ENCODE data around the gene NUDT3.
"Not testable (repeated sequence)": the region's sequence is repeated elsewhere in the genome, so short reads cannot be mapped to it uniquely, and the experiment has no call there.

DNA sequence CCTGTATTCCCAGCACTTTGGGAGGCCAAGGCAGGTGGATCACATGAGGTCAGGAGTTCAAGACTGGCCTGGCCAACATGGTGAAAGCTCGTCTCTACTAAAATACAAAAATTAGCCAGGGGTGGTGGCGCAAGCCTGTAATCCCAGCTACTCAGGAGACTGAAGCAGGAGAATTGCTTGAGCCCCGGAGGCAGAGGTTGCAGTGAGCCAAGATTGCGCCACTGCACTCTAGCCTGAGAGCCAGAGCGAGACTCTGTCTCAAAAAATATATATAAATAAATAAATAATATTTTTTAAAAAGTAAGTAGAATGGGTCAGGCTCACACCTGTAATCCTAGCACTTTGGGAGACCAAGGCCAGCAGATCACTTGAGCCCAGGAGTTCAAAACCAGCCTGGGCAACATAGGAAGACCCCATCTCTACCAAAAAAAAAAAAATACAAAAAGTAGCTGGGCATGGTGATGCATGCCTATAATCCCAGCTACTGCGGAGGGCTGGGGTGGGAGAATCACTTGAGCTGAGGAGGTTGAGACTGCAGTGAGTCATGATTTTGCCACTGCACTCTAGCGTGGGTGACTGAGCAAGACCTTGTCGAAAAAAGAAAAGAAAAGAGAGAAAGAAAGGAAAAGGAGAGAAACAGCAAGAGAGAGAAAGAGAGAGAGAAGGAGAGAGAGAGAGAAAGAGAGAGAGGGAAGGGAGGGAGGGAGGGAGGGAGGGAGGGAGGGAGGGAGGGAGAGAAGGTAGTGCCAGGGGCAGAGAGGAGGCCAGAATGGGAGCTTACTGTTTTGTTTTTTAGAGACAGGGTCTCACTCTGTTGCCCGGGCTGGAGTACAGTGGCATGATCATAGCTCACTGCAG, 26.5 kb downstream of the NUDT3 start:
- TF ChIP-seq, protein P1, sequence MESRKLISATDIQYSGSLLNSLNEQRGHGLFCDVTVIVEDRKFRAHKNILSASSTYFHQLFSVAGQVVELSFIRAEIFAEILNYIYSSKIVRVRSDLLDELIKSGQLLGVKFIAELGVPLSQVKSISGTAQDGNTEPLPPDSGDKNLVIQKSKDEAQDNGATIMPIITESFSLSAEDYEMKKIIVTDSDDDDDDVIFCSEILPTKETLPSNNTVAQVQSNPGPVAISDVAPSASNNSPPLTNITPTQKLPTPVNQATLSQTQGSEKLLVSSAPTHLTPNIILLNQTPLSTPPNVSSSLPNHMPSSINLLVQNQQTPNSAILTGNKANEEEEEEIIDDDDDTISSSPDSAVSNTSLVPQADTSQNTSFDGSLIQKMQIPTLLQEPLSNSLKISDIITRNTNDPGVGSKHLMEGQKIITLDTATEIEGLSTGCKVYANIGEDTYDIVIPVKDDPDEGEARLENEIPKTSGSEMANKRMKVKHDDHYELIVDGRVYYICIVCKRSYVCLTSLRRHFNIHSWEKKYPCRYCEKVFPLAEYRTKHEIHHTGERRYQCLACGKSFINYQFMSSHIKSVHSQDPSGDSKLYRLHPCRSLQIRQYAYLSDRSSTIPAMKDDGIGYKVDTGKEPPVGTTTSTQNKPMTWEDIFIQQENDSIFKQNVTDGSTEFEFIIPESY (CRISPR knock-in tag; IDR thresholded peaks at IDR 0.05) = not testable (repeated sequence)
- TF ChIP-seq TRIM28 (IDR thresholded peaks at IDR 0.05); POLR2A (conservative IDR thresholded peaks at IDR 0.05); HOXB6 (CRISPR knock-in tag; IDR thresholded peaks at IDR 0.05; ENCODE audit: borderline replicate concordance); ZNF408 (CRISPR knock-in tag; IDR thresholded peaks at IDR 0.05; ENCODE audit: low read depth); EZH2 (IDR thresholded peaks at IDR 0.05; ENCODE audit: borderline replicate concordance, low read depth, low read length); SP1 (CRISPR knock-in tag; IDR thresholded peaks at IDR 0.05); TBP (optimal IDR thresholded peaks at IDR 0.05; ENCODE audit: low read depth, low read length): not testable (repeated sequence)
- TF ChIP-seq, protein P2, sequence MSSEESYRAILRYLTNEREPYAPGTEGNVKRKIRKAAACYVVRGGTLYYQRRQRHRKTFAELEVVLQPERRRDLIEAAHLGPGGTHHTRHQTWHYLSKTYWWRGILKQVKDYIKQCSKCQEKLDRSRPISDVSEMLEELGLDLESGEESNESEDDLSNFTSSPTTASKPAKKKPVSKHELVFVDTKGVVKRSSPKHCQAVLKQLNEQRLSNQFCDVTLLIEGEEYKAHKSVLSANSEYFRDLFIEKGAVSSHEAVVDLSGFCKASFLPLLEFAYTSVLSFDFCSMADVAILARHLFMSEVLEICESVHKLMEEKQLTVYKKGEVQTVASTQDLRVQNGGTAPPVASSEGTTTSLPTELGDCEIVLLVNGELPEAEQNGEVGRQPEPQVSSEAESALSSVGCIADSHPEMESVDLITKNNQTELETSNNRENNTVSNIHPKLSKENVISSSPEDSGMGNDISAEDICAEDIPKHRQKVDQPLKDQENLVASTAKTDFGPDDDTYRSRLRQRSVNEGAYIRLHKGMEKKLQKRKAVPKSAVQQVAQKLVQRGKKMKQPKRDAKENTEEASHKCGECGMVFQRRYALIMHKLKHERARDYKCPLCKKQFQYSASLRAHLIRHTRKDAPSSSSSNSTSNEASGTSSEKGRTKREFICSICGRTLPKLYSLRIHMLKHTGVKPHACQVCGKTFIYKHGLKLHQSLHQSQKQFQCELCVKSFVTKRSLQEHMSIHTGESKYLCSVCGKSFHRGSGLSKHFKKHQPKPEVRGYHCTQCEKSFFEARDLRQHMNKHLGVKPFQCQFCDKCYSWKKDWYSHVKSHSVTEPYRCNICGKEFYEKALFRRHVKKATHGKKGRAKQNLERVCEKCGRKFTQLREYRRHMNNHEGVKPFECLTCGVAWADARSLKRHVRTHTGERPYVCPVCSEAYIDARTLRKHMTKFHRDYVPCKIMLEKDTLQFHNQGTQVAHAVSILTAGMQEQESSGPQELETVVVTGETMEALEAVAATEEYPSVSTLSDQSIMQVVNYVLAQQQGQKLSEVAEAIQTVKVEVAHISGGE (CRISPR knock-in tag; IDR thresholded peaks at IDR 0.05) = not testable (repeated sequence)
- TF ChIP-seq, protein P3, sequence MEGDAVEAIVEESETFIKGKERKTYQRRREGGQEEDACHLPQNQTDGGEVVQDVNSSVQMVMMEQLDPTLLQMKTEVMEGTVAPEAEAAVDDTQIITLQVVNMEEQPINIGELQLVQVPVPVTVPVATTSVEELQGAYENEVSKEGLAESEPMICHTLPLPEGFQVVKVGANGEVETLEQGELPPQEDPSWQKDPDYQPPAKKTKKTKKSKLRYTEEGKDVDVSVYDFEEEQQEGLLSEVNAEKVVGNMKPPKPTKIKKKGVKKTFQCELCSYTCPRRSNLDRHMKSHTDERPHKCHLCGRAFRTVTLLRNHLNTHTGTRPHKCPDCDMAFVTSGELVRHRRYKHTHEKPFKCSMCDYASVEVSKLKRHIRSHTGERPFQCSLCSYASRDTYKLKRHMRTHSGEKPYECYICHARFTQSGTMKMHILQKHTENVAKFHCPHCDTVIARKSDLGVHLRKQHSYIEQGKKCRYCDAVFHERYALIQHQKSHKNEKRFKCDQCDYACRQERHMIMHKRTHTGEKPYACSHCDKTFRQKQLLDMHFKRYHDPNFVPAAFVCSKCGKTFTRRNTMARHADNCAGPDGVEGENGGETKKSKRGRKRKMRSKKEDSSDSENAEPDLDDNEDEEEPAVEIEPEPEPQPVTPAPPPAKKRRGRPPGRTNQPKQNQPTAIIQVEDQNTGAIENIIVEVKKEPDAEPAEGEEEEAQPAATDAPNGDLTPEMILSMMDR (IDR thresholded peaks at IDR 0.05 in 2 of 3, conservative IDR thresholded peaks at IDR 0.05 in 1 of 3; ENCODE audit: insufficient read depth in 2 of 3, low read depth in 1 of 3, low read length in 3 of 3) = not testable (repeated sequence)
- TF ChIP-seq, protein P4, sequence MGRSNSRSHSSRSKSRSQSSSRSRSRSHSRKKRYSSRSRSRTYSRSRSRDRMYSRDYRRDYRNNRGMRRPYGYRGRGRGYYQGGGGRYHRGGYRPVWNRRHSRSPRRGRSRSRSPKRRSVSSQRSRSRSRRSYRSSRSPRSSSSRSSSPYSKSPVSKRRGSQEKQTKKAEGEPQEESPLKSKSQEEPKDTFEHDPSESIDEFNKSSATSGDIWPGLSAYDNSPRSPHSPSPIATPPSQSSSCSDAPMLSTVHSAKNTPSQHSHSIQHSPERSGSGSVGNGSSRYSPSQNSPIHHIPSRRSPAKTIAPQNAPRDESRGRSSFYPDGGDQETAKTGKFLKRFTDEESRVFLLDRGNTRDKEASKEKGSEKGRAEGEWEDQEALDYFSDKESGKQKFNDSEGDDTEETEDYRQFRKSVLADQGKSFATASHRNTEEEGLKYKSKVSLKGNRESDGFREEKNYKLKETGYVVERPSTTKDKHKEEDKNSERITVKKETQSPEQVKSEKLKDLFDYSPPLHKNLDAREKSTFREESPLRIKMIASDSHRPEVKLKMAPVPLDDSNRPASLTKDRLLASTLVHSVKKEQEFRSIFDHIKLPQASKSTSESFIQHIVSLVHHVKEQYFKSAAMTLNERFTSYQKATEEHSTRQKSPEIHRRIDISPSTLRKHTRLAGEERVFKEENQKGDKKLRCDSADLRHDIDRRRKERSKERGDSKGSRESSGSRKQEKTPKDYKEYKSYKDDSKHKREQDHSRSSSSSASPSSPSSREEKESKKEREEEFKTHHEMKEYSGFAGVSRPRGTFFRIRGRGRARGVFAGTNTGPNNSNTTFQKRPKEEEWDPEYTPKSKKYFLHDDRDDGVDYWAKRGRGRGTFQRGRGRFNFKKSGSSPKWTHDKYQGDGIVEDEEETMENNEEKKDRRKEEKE (IDR thresholded peaks at IDR 0.05; ENCODE audit: borderline replicate concordance in 1 of 2, control insufficient read depth in 1 of 2, low read depth in 2 of 2, low read length in 1 of 2) = not testable (repeated sequence)
- TF ChIP-seq, protein P5, sequence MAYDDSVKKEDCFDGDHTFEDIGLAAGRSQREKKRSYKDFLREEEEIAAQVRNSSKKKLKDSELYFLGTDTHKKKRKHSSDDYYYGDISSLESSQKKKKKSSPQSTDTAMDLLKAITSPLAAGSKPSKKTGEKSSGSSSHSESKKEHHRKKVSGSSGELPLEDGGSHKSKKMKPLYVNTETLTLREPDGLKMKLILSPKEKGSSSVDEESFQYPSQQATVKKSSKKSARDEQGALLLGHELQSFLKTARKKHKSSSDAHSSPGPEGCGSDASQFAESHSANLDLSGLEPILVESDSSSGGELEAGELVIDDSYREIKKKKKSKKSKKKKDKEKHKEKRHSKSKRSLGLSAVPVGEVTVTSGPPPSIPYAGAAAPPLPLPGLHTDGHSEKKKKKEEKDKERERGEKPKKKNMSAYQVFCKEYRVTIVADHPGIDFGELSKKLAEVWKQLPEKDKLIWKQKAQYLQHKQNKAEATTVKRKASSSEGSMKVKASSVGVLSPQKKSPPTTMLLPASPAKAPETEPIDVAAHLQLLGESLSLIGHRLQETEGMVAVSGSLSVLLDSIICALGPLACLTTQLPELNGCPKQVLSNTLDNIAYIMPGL (CRISPR knock-in tag; IDR thresholded peaks at IDR 0.05) = not testable (repeated sequence)
